ENCODE results near the gene OPTN.

DNA sequence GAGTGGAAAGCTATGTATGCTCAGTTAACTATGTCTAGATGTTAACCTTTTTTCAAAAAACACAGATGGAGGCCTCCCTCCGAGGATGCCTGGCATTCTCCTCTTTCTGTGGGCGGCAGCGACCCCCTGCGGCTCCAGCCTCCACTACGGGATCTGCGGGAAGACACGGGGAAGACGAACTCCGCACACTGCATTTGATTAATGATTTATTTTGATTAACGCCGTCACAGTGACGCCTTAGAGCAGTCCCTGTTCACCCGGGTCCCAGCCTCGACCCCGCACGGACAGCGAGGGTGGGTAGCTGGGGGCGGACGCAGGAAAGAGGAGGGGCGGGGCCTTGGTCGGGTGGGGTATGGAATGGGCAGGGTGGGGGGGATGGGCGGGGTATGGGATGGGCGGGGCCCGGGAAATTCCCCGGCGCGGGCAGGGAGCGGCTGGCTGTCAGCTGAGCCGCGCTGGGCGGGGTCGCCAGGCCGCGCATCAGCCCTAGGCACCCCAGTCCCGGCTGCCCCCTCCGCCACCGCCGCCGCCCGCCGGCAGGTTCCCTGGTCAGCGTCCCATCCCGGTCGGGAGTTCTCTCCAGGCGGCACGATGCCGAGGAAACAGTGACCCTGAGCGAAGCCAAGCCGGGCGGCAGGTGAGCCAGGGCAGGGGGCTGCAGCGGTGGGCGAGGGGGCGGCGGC lies at the start of gene OPTN:
- TF ChIP-seq GATA2 (IDR thresholded peaks at IDR 0.05; ENCODE audit: low read depth, low read length): no peak
- TF ChIP-seq GATA3 (IDR thresholded peaks at IDR 0.05; ENCODE audit: low read depth, low read length): no peak

All from SH-SY5Y (cell line).